ENCODE measurements around the gene CCL21.
"Not testable (repeated sequence)": the region's sequence is repeated elsewhere in the genome, so short reads cannot be mapped to it uniquely, and the experiment has no call there.

The CCL21 gene

GRCh38 chr9:34710023-34710422, at the start of gene CCL21:
TSS of gene CCL21 (minus strand) at chr9:34710136. CDS start at chr9:34710066, 70 bp downstream.
- no peak for DNase-seq

- no peak for DNase-seq
Measured at GRCh38 chr9:34759432-34760134, 49.6 kb upstream of the CCL21 start.

- not testable (repeated sequence) for DNase-seq
Measured at GRCh38 chr9:34750320-34750719, 40.4 kb upstream of the CCL21 start.

- DNase-seq: no peak
Measured at GRCh38 chr9:34746526-34746925, 36.6 kb upstream of the CCL21 start.

GRCh38 chr9:34744295-34745221, 34.6 kb upstream of the CCL21 start:
- no peak for DNase-seq

GRCh38 chr9:34742710-34743109, 32.8 kb upstream of the CCL21 start:
- DNase-seq: no peak

GRCh38 chr9:34741628-34742027, 31.7 kb upstream of the CCL21 start:
- DNase-seq: no peak

- DNase-seq: not testable (repeated sequence)
Measured at GRCh38 chr9:34740176-34740575, 30.2 kb upstream of the CCL21 start.

GRCh38 chr9:34737677-34738260, 27.8 kb upstream of the CCL21 start:
- no peak for DNase-seq

GRCh38 chr9:34734720-34735119, 24.8 kb upstream of the CCL21 start:
- DNase-seq: no peak

- no peak for DNase-seq
Measured at GRCh38 chr9:34732886-34733285, 22.9 kb upstream of the CCL21 start.

GRCh38 chr9:34732478-34732877, 22.5 kb upstream of the CCL21 start:
- DNase-seq: no peak

GRCh38 chr9:34723141-34723540, 13.2 kb upstream of the CCL21 start:
- DNase-seq: no peak

GRCh38 chr9:34719769-34720025, 9.8 kb upstream of the CCL21 start:
- DNase-seq: not testable (repeated sequence)

- DNase-seq: no peak
Measured at GRCh38 chr9:34719021-34719768, 9.3 kb upstream of the CCL21 start.

GRCh38 chr9:34717996-34718614, 8.2 kb upstream of the CCL21 start:
- no peak for DNase-seq

GRCh38 chr9:34716711-34717110, 6.8 kb upstream of the CCL21 start:
- DNase-seq: no peak

GRCh38 chr9:34715639-34716215, 5.8 kb upstream of the CCL21 start:
- DNase-seq: no peak

- no peak for DNase-seq
Measured at GRCh38 chr9:34714007-34714406, 4.1 kb upstream of the CCL21 start.

- DNase-seq: no peak
Measured at GRCh38 chr9:34712140-34712539, 2.2 kb upstream of the CCL21 start.

GRCh38 chr9:34709196-34709978, 549 bp downstream of the CCL21 start:
- DNase-seq: no peak

GRCh38 chr9:34707130-34707529, 2.8 kb downstream of the CCL21 start:
- DNase-seq: no peak

Measured in cerebellar nuclear complex (tissue), 1 donor.